Brain (organoid and tissue), 1 donor: ENCODE measurements around the gene ANP32D. TPM values are rescaled to one million over a fixed set of nuclear protein-coding genes. Genes with fewer than 3 reads are reported as not detected.

Experiments used
- polyA plus RNA-seq: library from polyadenylated mRNA; stranded (reverse); fragments of 350-450 nt; fragmentation: Illumina TruSeq; extraction: RNeasy Lipid Tissue Mini Kit (QIAGEN cat#74804); gene quantifications from one replicate; pipeline ENCODE4 v1.2.3, GENCODE V29; 2015; ENCODE audit warnings: low read depth, low replicate concordance; ENCODE audit not compliant: insufficient read depth

The ANP32D gene
- polyA plus RNA-seq, 1 donor from 2014 or later, result not detected

Other genes with a start within 250 kb of the ANP32D start
- gene ZNF641, start 121.6 kb upstream of the ANP32D start, polyA plus RNA-seq, result 8.7 TPM
- gene C12orf54, start 9.9 kb downstream of the ANP32D start, polyA plus RNA-seq, result not detected
- not detected for gene OR8S1, start 53.1 kb downstream of the ANP32D start, polyA plus RNA-seq
- not detected for gene LALBA, start 97.5 kb downstream of the ANP32D start, polyA plus RNA-seq
- gene KANSL2, start 209.7 kb downstream of the ANP32D start, polyA plus RNA-seq, result 19.5 TPM
- 6.1 TPM for gene CCNT1, start 244.1 kb downstream of the ANP32D start, polyA plus RNA-seq